VCaP (cell line): Measurements from ENCODE around the gene R3HDM2.

Source experiments
- H3K27ac ChIP-seq: fragments of 450-650 bp; 2 replicates; pipeline ENCODE4 v1.5.1; 2017
- TF ChIP-seq, protein P1 (sequence below): fragments of 450-650 bp; conservative IDR thresholded peaks from 2 replicates; pipeline ENCODE4 v1.5.1; 2017; ENCODE audit warnings: mild to moderate bottlenecking, moderate library complexity

R3HDM2 gene

DNA sequence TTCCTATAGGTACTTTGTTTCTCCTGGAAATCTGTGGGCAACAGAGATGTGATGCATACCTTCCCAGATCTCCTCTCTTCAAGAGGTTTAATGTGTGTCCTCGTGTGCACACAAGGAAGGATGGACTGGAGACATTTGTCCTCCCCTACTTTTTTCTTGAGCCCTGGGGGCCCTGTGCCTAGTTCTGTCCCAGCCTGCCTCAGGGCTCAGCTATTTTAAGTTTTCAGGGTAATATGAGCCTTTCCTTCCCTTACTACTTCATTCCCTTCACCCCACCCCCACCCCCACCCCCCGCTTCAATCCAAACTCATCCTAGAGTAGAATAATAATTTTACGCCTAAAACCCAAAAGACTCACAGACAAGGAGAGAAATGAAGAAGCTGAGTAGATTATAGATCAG is 180.3 kb downstream of the R3HDM2 start:
- no peak overlapping the region for H3K27ac ChIP-seq
- TF ChIP-seq, protein P1, sequence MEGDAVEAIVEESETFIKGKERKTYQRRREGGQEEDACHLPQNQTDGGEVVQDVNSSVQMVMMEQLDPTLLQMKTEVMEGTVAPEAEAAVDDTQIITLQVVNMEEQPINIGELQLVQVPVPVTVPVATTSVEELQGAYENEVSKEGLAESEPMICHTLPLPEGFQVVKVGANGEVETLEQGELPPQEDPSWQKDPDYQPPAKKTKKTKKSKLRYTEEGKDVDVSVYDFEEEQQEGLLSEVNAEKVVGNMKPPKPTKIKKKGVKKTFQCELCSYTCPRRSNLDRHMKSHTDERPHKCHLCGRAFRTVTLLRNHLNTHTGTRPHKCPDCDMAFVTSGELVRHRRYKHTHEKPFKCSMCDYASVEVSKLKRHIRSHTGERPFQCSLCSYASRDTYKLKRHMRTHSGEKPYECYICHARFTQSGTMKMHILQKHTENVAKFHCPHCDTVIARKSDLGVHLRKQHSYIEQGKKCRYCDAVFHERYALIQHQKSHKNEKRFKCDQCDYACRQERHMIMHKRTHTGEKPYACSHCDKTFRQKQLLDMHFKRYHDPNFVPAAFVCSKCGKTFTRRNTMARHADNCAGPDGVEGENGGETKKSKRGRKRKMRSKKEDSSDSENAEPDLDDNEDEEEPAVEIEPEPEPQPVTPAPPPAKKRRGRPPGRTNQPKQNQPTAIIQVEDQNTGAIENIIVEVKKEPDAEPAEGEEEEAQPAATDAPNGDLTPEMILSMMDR = no peak

DNA sequence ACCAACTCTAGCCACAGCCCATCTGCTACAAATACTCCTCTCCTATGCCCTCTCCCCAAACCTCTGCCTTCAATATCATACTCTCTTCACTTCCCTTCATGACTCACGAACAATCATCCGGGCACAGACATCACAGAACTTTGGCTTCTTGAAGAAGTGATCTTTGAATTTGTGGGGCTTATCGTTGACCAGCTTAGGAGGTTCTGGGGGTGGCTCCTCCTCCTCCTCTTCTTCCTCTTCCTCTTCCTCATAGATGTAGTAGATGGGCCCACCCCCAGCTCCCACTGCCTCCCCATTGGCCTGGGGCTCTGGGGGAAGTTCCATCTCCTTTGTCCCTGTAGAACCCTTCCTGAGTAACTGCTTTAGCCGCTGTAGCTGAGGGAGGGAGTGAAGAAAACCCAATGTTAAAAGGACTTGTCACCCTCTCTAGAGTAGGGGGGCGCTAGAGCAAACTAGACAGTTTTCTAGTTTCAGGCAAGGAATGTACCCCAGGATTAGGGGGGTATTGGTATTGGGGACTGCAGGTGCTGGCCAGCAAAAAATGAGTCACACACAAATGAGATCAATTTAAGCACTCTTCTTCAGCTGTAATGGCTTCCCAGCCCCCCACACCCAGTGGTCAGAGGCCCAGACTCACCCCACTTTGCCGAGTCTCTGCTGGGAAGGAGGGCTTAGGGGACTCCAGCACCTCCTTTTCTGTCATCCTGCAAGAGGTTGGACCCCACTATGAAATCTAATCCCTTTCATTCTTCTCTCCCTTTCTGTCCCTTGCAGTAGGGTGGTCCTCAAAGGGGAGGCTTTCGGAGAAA is 181.7 kb downstream of the R3HDM2 start:
- H3K27ac ChIP-seq = no peak overlapping the region
- TF ChIP-seq, protein P1 = no peak

DNA sequence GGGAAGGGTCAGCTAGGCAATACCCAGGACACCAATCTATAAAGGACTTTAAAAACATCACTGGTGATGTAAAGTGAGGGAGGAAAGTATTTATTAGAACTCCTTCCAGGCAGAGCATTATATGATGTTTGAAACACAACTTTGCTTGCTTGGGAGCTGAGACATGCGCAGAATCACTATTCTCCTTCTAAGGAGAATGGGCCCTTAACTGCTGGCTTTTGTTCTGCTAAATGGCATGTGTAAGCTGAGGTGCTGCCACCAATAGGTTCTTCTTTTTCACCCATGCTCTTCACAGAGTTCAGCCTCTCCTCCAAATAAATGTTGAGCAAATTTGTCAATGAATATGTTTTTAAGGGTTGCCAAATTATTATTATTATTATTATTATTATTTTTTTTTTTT is 183.8 kb downstream of the R3HDM2 start:
- TF ChIP-seq, protein P1 = no peak
- H3K27ac ChIP-seq = no peak overlapping the region

GRCh38 chr12:57244312-57244696 is 186.5 kb downstream of the R3HDM2 start:
- TF ChIP-seq, protein P1 = no peak

GRCh38 chr12:57243521-57244311 is 187.1 kb downstream of the R3HDM2 start:
- TF ChIP-seq, protein P1 = peak; percentile 90
- H3K27ac ChIP-seq = peak overlapping the region; percentile 69

More at GRCh38 chr12:57244312-57244696, 186.5 kb downstream of the R3HDM2 start:
- H3K27ac ChIP-seq = peak overlapping the region; percentile 69; the same call in 1 of the 2 replicates

DNA sequence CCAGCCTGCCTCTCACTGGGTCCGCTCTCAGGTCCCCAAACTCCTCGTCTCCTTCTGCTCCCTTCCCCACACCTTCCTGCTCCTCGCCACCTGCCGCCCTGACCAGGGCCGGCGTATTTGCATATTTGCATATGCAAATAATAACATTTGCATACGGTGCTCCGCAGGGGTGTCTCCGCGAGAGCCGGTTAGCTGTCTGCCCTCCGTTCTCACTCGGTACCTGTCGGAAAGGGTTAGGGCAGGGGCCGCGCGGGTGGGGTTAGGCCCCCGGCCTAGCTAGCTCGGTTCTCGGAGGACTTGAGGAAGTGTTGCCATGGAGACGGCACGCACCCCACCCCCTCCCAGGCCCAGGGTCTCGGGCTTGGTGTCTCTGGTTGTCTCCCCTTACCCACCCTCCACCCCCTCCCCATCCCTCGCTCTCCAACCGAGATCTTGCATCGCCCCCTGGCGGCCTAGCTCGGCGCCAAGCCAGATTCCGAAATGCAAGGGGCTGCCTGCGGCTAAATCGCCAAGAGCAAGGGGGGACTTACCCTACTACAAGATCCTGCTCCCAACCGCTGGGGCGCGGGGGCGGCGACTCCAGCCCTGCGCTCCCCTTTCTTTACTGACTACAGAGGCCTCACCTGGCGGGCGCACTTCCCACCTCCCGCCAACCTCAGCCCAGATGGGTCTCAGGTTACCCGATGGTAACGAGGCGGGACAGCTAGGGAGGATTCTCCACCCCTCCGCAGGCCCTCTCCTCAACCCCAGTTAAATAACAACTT is 188.0 kb downstream of the R3HDM2 start:
- H3K27ac ChIP-seq = peak overlapping the region; percentile 69
- TF ChIP-seq, protein P1 = peak; percentile 72

GRCh38 chr12:57242329-57242690 is 188.5 kb downstream of the R3HDM2 start:
- peak overlapping the region; percentile 69 for H3K27ac ChIP-seq
- TF ChIP-seq, protein P1 = no peak
